AG04450 (cell line): Measurements from ENCODE around the gene BABAM2. TPM values are rescaled to one million over a fixed set of nuclear protein-coding genes. Genes with fewer than 3 reads are reported as not detected.

ENCODE experiments used
- CTCF ChIA-PET: fragments of 300-600, 350-600 bp; formaldehyde crosslinking; extraction: SDS; loops from one replicate; lab custom pipeline; 2022; ENCODE audit warnings: antibody characterized with exemption, inconsistent platforms; lab: Charles Lee
- POLR2A ChIA-PET: fragments of 350-600 bp; formaldehyde crosslinking; extraction: SDS; loops from one replicate; lab custom pipeline; 2021; ENCODE audit warnings: antibody characterized with exemption, inconsistent platforms; lab: Yijun Ruan, JAX
- DNase-seq: peaks from one replicate; pipeline ENCODE4 v3.0.0-alpha.2; 2011; ENCODE audit warnings: low read depth, low spot score
- H3K27ac ChIP-seq: one replicate; pipeline ENCODE4 v1.5.1; 2012; ENCODE audit warnings: low read depth, low read length, control low read depth
- H3K27me3 ChIP-seq: one replicate; pipeline ENCODE4 v1.6.0; 2012; ENCODE audit warnings: low read length; ENCODE audit not compliant: control insufficient read depth, insufficient read depth
- H3K4me3 ChIP-seq: 2 replicates; pipeline ENCODE4 v1.5.1; 2011; ENCODE audit warnings: mild to moderate bottlenecking, low read depth, low read length, control low read depth
- H3K9me3 ChIP-seq: 2 replicates; pipeline ENCODE4 v1.5.1; 2012; ENCODE audit warnings: low read length; ENCODE audit not compliant: control insufficient read depth, insufficient read depth
- CTCF ChIP-seq: IDR thresholded peaks from 2 replicates; pipeline ENCODE4 v1.5.1; 2011; ENCODE audit warnings: low read depth, low read length, control low read depth, inconsistent platforms
- polyA plus RNA-seq: library from polyadenylated mRNA; depleted of rRNA; stranded (reverse); fragments of >200 nt; gene quantifications from 2 replicates; pipeline ENCODE4 v1.2.3, GENCODE V29; 2011

Gene BABAM2
- polyA plus RNA-seq, 1 experiment, result 44.5 TPM

- H3K4me3 ChIP-seq, result no peak overlapping the region
- H3K27ac ChIP-seq, result no peak overlapping the region
- ChIA-PET POLR2A (no interaction called here), CTCF (no interaction called here)
- no peaks in the 10 kb centered on the region for H3K27me3 ChIP-seq
- TF ChIP-seq CTCF, result no peak
- DNase-seq, result no peak
- H3K9me3 ChIP-seq, result no peaks in the 10 kb centered on the region; the same call in 1 of the 2 replicates
Measured at GRCh38 chr2:28349546-28350165, 459.1 kb downstream of the BABAM2 start.

- H3K4me3 ChIP-seq, result no peak overlapping the region
- no peak for TF ChIP-seq CTCF
- ChIA-PET POLR2A (no interaction called here), CTCF (no interaction called here)
- no peaks in the 10 kb centered on the region for H3K27me3 ChIP-seq
- H3K9me3 ChIP-seq, result no peaks in the 10 kb centered on the region; the same call in 1 of the 2 replicates
- no peak overlapping the region for H3K27ac ChIP-seq
- DNase-seq, result no peak
Measured at GRCh38 chr2:28350196-28350595, 459.7 kb downstream of the BABAM2 start.

GRCh38 chr2:28350791-28351285 lies 460.3 kb downstream of the BABAM2 start:
- H3K9me3 ChIP-seq, result no peaks in the 10 kb centered on the region; the same call in 1 of the 2 replicates
- H3K27me3 ChIP-seq, result no peaks in the 10 kb centered on the region
- ChIA-PET POLR2A (no interaction called here), CTCF (interaction anchor here (0.7 kb wide), 1 partner anchor 64 kb away, joined by 3 read pairs; no protein-coding TSS in a partner anchor)
- H3K27ac ChIP-seq, result no peak overlapping the region
- no peak overlapping the region for H3K4me3 ChIP-seq
- DNase-seq, result no peak
- no peak for TF ChIP-seq CTCF

- ChIA-PET POLR2A (no interaction called here), CTCF (interaction anchor here (0.7 kb wide), 1 partner anchor 65 kb away, joined by 3 read pairs; no protein-coding TSS in a partner anchor)
- DNase-seq, result no peak
- TF ChIP-seq CTCF, result no peak
- no peak overlapping the region for H3K27ac ChIP-seq
- H3K9me3 ChIP-seq, result no peaks in the 10 kb centered on the region; the same call in 1 of the 2 replicates
- no peaks in the 10 kb centered on the region for H3K27me3 ChIP-seq
- H3K4me3 ChIP-seq, result no peak overlapping the region
Measured at GRCh38 chr2:28351621-28352020, 461.1 kb downstream of the BABAM2 start.

GRCh38 chr2:28352104-28352503 lies 461.6 kb downstream of the BABAM2 start:
- H3K9me3 ChIP-seq, result no peaks in the 10 kb centered on the region; the same call in 1 of the 2 replicates
- no peak for TF ChIP-seq CTCF
- ChIA-PET POLR2A (no interaction called here), CTCF (no interaction called here)
- DNase-seq, result no peak
- H3K27me3 ChIP-seq, result no peaks in the 10 kb centered on the region
- H3K27ac ChIP-seq, result no peak overlapping the region
- no peak overlapping the region for H3K4me3 ChIP-seq
